ENCODE results near the gene RAB11A.

DNA sequence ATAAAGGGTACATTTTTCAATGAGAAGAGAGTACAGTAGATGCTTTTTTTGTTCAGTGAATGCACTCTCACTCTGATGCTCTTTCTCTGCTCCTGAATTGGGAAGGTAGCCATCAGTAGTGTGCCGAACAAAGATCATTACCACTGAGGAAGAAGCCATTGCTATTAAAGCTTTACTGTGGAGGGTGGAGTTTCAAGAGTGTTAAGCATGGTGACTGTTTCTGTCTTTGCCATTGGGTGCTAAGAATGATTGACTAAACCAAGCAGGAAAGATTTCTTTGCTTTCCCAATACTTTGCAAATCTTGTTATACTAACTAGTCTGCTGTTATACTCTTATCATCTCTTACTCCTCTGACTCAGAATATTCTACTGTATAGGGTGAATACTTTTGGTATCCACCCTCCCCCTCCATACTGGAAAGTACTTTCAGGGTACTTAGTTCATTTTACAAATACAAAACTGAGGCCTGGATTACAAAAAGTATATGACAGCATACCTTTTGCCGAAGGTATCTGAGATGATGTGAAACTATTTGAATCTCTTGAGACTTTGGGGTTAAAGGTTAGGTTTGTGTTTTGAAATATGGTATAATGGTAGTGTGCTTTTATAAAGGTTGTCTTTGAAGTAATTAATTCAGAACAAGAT lies 1.7 kb downstream of the RAB11A start:
- TF ChIP-seq CTCF (IDR thresholded peaks at IDR 0.05) (no peak), EZH2 (IDR thresholded peaks at IDR 0.05) (no peak), EZH2phosphoT487 (IDR thresholded peaks at IDR 0.05) (no peak)

Measured in neural progenitor cell (in vitro differentiated cells).